Measurements from ENCODE around the gene KRTAP10-2.

Gene KRTAP10-2

GRCh38 chr21:44539991-44540666, 11.2 kb downstream of the KRTAP10-2 start, which contains the start of gene KRTAP10-1:
Gene KRTAP10-1 (minus strand): TSS chr21:44540195. CDS start chr21:44540150, 45 bp downstream.
- no peak for DNase-seq (ENCODE audit: low spot score)

- DNase-seq (ENCODE audit: low spot score) = no peak
Observed at GRCh38 chr21:44539046-44539445, 12.3 kb downstream of the KRTAP10-2 start.

- no peak for DNase-seq (ENCODE audit: low spot score)
Observed at GRCh38 chr21:44537930-44538911, 13.1 kb downstream of the KRTAP10-2 start.

GRCh38 chr21:44535963-44536362, 15.3 kb downstream of the KRTAP10-2 start:
- DNase-seq (ENCODE audit: low spot score) = no peak

- DNase-seq (ENCODE audit: low spot score) = no peak
Observed at GRCh38 chr21:44534688-44535087, 16.6 kb downstream of the KRTAP10-2 start.

GRCh38 chr21:44533891-44534627, 17.2 kb downstream of the KRTAP10-2 start:
- no peak for DNase-seq (ENCODE audit: low spot score)

- DNase-seq (ENCODE audit: low spot score) = no peak
Observed at GRCh38 chr21:44533121-44533890, 18.0 kb downstream of the KRTAP10-2 start.

- DNase-seq (ENCODE audit: low spot score) = no peak
Observed at GRCh38 chr21:44532712-44533111, 18.6 kb downstream of the KRTAP10-2 start.

- DNase-seq (ENCODE audit: low spot score) = no peak
Observed at GRCh38 chr21:44531606-44532564, 19.4 kb downstream of the KRTAP10-2 start.

GRCh38 chr21:44530903-44531605, 20.3 kb downstream of the KRTAP10-2 start:
- no peak for DNase-seq (ENCODE audit: low spot score)

GRCh38 chr21:44530221-44530902, 20.9 kb downstream of the KRTAP10-2 start:
- no peak for DNase-seq (ENCODE audit: low spot score)

GRCh38 chr21:44529503-44530125, 21.7 kb downstream of the KRTAP10-2 start:
- DNase-seq (ENCODE audit: low spot score) = no peak

- no peak for DNase-seq (ENCODE audit: low spot score)
Observed at GRCh38 chr21:44529011-44529421, 22.3 kb downstream of the KRTAP10-2 start.

- no peak for DNase-seq (ENCODE audit: low spot score)
Observed at GRCh38 chr21:44528634-44528995, 22.7 kb downstream of the KRTAP10-2 start.

- DNase-seq (ENCODE audit: low spot score) = no peak
Observed at GRCh38 chr21:44527983-44528633, 23.2 kb downstream of the KRTAP10-2 start.

GRCh38 chr21:44527156-44527982, 23.9 kb downstream of the KRTAP10-2 start:
- no peak for DNase-seq (ENCODE audit: low spot score)
